Coronary artery (tissue), 2 donors: ENCODE measurements around the gene SVOP.
"Not testable (repeated sequence)": the region's sequence is repeated elsewhere in the genome, so short reads cannot be mapped to it uniquely, and the experiment has no call there.

Experiments
- DNase-seq: peaks from one replicate; pipeline ENCODE4 v3.0.0-alpha.2; 2017; ENCODE audit warnings: low spot score
- H3K27ac ChIP-seq, 2 donors: fragments of 200-600 bp; sonication (generic); one replicate each; pipeline ENCODE4 v1.5.1; 2016 to 2019
- H3K4me3 ChIP-seq: fragments of 200-600 bp; sonication (generic); 2 replicates; pipeline ENCODE4 v1.5.1; 2016; ENCODE audit warnings: mild to moderate bottlenecking, moderate library complexity
- TF ChIP-seq, protein P1 (sequence below): fragments of 200-600 bp; sonication (generic); IDR thresholded peaks from one replicate; pipeline ENCODE4 v1.5.1; 2019; ENCODE audit warnings: antibody characterized with exemption

Gene SVOP

DNA sequence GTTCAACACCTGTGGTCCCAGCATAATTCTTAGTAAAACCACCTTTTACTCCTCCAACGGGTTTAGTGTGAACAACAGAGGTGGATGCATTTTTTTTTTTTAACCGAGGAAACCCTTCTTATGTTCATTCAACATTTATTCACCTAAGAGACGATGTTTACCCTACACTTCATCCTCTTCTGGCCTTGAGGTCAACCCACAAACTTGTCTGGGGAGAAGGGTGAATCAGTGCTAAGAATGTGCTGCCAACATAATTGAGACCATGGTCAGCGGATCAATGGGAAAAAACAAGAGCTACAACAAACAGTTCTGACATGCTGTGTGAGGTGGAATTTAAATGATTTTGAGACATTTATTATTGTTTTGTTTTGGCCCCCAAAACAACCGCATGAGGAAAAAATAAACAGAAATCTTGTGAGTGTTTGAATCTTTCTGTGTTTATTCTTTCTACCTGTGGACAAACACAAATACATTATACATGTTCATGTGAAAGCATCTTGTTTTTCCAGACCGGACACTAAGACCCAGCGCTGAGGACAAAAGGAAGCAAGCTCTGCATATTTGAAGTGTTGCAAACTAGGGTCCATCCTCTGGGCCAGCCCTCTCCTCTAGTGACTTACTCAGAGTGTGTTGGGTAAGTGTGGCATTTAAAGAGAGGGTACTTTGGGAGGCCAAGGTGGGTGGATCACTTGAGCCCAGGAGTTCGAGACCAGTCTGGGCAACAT is 26.4 kb upstream of the SVOP start:
- TF ChIP-seq, protein P1, sequence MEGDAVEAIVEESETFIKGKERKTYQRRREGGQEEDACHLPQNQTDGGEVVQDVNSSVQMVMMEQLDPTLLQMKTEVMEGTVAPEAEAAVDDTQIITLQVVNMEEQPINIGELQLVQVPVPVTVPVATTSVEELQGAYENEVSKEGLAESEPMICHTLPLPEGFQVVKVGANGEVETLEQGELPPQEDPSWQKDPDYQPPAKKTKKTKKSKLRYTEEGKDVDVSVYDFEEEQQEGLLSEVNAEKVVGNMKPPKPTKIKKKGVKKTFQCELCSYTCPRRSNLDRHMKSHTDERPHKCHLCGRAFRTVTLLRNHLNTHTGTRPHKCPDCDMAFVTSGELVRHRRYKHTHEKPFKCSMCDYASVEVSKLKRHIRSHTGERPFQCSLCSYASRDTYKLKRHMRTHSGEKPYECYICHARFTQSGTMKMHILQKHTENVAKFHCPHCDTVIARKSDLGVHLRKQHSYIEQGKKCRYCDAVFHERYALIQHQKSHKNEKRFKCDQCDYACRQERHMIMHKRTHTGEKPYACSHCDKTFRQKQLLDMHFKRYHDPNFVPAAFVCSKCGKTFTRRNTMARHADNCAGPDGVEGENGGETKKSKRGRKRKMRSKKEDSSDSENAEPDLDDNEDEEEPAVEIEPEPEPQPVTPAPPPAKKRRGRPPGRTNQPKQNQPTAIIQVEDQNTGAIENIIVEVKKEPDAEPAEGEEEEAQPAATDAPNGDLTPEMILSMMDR: no peak
- Histone ChIP-seq H3K27ac (no peak overlapping the region), H3K4me3 (no peak overlapping the region)
- DNase-seq: no peak

DNA sequence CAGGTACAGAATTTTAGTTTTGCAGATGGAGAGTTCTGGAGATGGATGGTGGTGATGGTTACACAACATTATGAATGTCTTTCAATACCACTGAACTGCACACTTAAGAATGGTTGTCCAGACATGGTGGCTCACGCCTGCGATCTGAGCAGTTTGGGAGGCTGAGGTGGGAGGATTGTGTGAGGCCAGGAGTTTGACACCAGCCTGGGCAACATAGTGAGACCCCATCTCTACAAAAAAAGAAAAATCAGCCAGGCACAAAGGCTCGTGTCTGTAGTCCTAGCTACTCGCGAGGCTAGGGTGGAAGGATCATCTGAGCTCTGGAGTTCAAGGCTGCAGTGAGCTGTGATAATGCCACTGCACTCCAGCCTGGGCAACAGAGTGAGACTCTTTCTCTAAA is 23.4 kb upstream of the SVOP start:
- DNase-seq: no peak
- Histone ChIP-seq H3K27ac (no peak overlapping the region), H3K4me3 (no peak overlapping the region)
- TF ChIP-seq, protein P1: no peak

DNA sequence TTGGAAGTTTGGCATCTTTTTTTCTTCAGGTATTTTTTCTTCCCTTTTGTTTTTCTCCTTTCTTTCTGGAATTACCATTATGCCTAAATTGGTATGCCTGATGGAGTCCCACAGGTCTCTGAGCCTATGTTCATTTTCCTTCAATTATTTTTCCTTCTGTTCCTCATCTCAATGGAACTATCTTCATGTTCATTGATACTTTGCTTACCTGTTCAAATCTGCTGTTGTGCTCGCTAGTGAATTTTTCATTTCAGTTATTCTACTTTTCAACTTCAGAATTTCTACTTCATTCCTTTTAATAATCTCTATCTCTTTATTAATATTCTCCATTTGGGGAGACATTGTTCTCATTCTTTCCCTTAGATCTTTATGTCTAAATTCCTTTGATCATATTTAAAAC is 16.1 kb upstream of the SVOP start:
- DNase-seq: no peak
- Histone ChIP-seq H3K4me3 (no peak overlapping the region), H3K27ac (no peak overlapping the region)
- TF ChIP-seq, protein P1: no peak

DNA sequence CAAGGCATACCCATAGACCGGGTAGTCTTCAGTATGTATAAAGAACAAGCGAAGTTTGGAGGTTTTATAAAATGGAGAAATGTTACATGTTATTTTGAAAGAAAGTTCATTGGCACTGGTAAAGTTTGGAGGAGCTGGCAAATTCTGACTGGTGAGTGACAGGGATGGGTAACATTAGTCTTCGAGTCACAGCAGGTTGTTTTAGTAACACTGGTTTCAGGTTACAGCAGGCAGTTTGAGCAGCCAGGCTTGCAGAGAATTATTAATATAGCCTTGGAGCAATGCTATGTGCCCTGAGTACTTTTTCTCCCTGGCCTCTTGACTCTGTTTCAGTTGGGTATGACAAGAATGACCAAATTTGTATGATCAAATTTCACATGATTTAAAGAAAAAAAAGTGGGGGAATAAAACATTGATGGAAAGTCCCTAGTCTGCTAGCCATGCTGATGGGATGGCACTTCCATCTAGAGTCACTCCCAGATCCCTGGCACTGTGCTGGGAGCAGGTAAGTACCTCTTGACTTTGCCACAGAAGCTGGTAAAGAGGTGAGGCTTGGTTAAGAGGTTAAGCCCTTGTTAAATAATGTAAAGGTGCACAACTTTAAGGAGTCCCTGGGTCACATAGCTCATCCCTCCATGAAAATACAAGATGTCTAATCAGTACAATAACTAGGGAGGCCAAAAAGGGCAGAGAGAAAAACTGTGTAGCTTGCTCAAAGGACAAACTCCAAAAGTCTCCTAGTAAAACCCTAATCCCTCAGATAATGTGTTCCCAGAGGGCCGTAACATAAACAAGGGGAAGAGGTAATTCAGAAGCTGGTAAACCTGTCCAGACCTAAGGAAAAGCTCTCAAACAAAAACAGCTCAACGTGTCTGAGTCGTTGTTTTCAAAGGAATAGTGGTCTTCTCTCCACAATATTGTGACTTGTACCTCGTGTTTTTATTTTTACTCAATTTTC is 12.7 kb upstream of the SVOP start:
- H3K4me3 ChIP-seq: no peak overlapping the region
- no peak for DNase-seq
- TF ChIP-seq, protein P1: no peak
- H3K27ac ChIP-seq: no peak overlapping the region

DNA sequence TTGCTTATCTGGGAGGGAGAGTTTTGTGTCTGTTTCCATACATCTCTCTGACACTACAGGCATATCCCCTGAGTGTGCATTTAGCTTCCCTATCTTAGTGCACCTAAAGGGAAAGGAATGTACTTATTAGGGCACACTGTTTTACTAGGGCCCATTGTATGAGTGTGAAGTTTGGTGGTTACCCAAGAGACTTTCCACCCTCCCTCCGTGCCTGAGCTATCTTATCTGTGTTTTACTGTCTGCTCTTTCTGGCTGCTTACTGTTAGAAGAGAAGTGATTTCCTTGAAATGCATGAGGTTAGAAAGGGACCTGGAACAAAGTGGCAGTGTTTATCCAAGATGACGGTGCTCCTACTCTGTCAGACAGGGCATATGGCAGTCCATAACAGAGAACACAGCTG is 8.5 kb upstream of the SVOP start:
- H3K4me3 ChIP-seq: no peak overlapping the region
- no peak overlapping the region for H3K27ac ChIP-seq
- TF ChIP-seq, protein P1: no peak
- no peak for DNase-seq

DNA sequence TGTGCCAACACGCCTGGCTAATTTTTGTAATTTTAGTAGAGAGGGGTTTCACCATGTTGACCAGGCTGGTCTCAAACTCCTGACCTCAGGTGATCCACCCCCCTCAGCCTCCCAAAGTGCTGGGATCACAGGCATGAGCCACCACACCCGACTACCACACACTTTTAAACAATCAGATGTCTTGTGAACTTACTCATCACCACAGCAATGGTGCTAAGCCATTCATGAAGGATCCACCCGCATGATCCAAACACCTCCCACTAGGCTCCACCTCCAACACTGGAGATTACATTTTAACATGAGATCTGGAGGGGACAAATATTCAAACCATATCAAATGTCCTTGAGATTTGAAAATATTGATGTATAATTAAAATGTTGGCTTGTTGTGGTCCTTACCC is 7.8 kb upstream of the SVOP start:
- H3K27ac ChIP-seq, H3K4me3 ChIP-seq, DNase-seq: not testable (repeated sequence)

DNA sequence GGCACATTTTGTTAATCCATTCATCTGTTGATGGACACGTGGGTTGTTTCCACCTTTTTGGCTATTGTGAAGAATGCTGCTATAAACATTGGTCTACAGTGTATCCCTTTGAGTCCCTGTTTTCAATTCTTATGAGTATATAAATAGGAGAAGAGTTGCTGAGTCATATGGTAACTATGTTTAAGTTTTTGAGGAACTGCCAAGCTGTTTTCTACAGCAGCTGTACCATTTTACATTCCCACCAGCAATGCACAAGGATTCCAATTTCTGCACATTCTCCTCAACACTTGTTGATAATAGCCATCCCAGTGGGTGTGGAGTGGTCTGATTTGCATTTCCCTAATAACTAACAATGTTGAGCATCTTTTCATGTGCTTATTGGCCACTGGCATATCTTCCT is 6.9 kb upstream of the SVOP start:
- TF ChIP-seq, protein P1: no peak
- DNase-seq: no peak
- H3K4me3 ChIP-seq: no peak overlapping the region
- H3K27ac ChIP-seq: no peak overlapping the region
